ENCODE measurements around the gene IDUA.

IDUA gene

GRCh38 chr4:1030559-1030958 is 43.7 kb downstream of the IDUA start:
- no peak overlapping the region for H3K4me3 ChIP-seq (ENCODE audit: low read length)
- no peak overlapping the region for H3K27ac ChIP-seq (ENCODE audit: low read length)
- peaks cover 6% of the 10 kb centered on the region; the same call in 1 of the 2 replicates for H3K36me3 ChIP-seq (ENCODE audit: insufficient read depth, low read depth, low read length)
- no peaks in the 10 kb centered on the region for H3K27me3 ChIP-seq (ENCODE audit: insufficient read depth, low read length)
- no peaks in the 10 kb centered on the region for H3K9me3 ChIP-seq (ENCODE audit: insufficient read depth, low read depth, low read length)
- no peak overlapping the region for H3K9ac ChIP-seq (ENCODE audit: low read depth, low read length)
- no peaks in the 10 kb centered on the region for H3K4me1 ChIP-seq (ENCODE audit: insufficient read depth, low read length)

GRCh38 chr4:1031346-1031745 is 44.5 kb downstream of the IDUA start:
- H3K9me3 ChIP-seq (ENCODE audit: insufficient read depth, low read depth, low read length), result no peaks in the 10 kb centered on the region
- H3K4me1 ChIP-seq (ENCODE audit: insufficient read depth, low read length), result no peaks in the 10 kb centered on the region
- no peaks in the 10 kb centered on the region for H3K36me3 ChIP-seq (ENCODE audit: insufficient read depth, low read depth, low read length)

GRCh38 chr4:1031956-1032795 is 45.3 kb downstream of the IDUA start:
- Histone ChIP-seq H3K4me1 (ENCODE audit: insufficient read depth, low read length) (no peaks in the 10 kb centered on the region), H3K9ac (ENCODE audit: low read depth, low read length) (no peak overlapping the region), H3K9me3 (ENCODE audit: insufficient read depth, low read depth, low read length) (no peaks in the 10 kb centered on the region), H3K4me3 (ENCODE audit: low read length) (no peak overlapping the region), H3K36me3 (ENCODE audit: insufficient read depth, low read depth, low read length) (no peaks in the 10 kb centered on the region), H3K27ac (ENCODE audit: low read length) (no peak overlapping the region), H3K27me3 (ENCODE audit: insufficient read depth, low read length) (no peaks in the 10 kb centered on the region)

More at GRCh38 chr4:1031346-1031745, 44.5 kb downstream of the IDUA start:
- H3K27ac ChIP-seq (ENCODE audit: low read length), result no peak overlapping the region
- no peak overlapping the region for H3K9ac ChIP-seq (ENCODE audit: low read depth, low read length)
- H3K27me3 ChIP-seq (ENCODE audit: insufficient read depth, low read length), result no peaks in the 10 kb centered on the region
- no peak overlapping the region for H3K4me3 ChIP-seq (ENCODE audit: low read length)

GRCh38 chr4:1032861-1033260 is 46.0 kb downstream of the IDUA start:
- Histone ChIP-seq H3K9ac (ENCODE audit: low read depth, low read length) (no peak overlapping the region), H3K9me3 (ENCODE audit: insufficient read depth, low read depth, low read length) (no peaks in the 10 kb centered on the region), H3K36me3 (ENCODE audit: insufficient read depth, low read depth, low read length) (no peaks in the 10 kb centered on the region), H3K4me1 (ENCODE audit: insufficient read depth, low read length) (no peaks in the 10 kb centered on the region), H3K27ac (ENCODE audit: low read length) (no peak overlapping the region), H3K27me3 (ENCODE audit: insufficient read depth, low read length) (no peaks in the 10 kb centered on the region), H3K4me3 (ENCODE audit: low read length) (no peak overlapping the region)

GRCh38 chr4:1033840-1034551 is 47.2 kb downstream of the IDUA start:
- Histone ChIP-seq H3K27me3 (ENCODE audit: insufficient read depth, low read length) (no peaks in the 10 kb centered on the region), H3K9me3 (ENCODE audit: insufficient read depth, low read depth, low read length) (no peaks in the 10 kb centered on the region), H3K36me3 (ENCODE audit: insufficient read depth, low read depth, low read length) (no peaks in the 10 kb centered on the region), H3K4me1 (ENCODE audit: insufficient read depth, low read length) (no peaks in the 10 kb centered on the region), H3K9ac (ENCODE audit: low read depth, low read length) (no peak overlapping the region), H3K4me3 (ENCODE audit: low read length) (no peak overlapping the region), H3K27ac (ENCODE audit: low read length) (no peak overlapping the region)

GRCh38 chr4:1035510-1035909 is 48.7 kb downstream of the IDUA start:
- H3K27me3 ChIP-seq (ENCODE audit: insufficient read depth, low read length), result no peaks in the 10 kb centered on the region
- H3K4me3 ChIP-seq (ENCODE audit: low read length), result no peak overlapping the region
- no peak overlapping the region for H3K9ac ChIP-seq (ENCODE audit: low read depth, low read length)
- H3K9me3 ChIP-seq (ENCODE audit: insufficient read depth, low read depth, low read length), result no peaks in the 10 kb centered on the region
- no peak overlapping the region for H3K27ac ChIP-seq (ENCODE audit: low read length)
- no peaks in the 10 kb centered on the region for H3K4me1 ChIP-seq (ENCODE audit: insufficient read depth, low read length)
- no peaks in the 10 kb centered on the region for H3K36me3 ChIP-seq (ENCODE audit: insufficient read depth, low read depth, low read length)

- no peak overlapping the region for H3K9ac ChIP-seq (ENCODE audit: low read depth, low read length)
- no peaks in the 10 kb centered on the region for H3K9me3 ChIP-seq (ENCODE audit: insufficient read depth, low read depth, low read length)
- no peaks in the 10 kb centered on the region for H3K4me1 ChIP-seq (ENCODE audit: insufficient read depth, low read length)
- no peaks in the 10 kb centered on the region for H3K36me3 ChIP-seq (ENCODE audit: insufficient read depth, low read depth, low read length)
- H3K27ac ChIP-seq (ENCODE audit: low read length), result no peak overlapping the region
- no peak overlapping the region for H3K4me3 ChIP-seq (ENCODE audit: low read length)
- H3K27me3 ChIP-seq (ENCODE audit: insufficient read depth, low read length), result no peaks in the 10 kb centered on the region
Observed at GRCh38 chr4:1036095-1036494, 49.3 kb downstream of the IDUA start.

- H3K4me3 ChIP-seq (ENCODE audit: low read length), result no peak overlapping the region
- no peaks in the 10 kb centered on the region for H3K9me3 ChIP-seq (ENCODE audit: insufficient read depth, low read depth, low read length)
- peaks cover 3% of the 10 kb centered on the region; the same call in 1 of the 2 replicates for H3K4me1 ChIP-seq (ENCODE audit: insufficient read depth, low read length)
- no peaks in the 10 kb centered on the region for H3K36me3 ChIP-seq (ENCODE audit: insufficient read depth, low read depth, low read length)
- no peaks in the 10 kb centered on the region for H3K27me3 ChIP-seq (ENCODE audit: insufficient read depth, low read length)
- no peak overlapping the region for H3K9ac ChIP-seq (ENCODE audit: low read depth, low read length)
- no peak overlapping the region for H3K27ac ChIP-seq (ENCODE audit: low read length)
Observed at GRCh38 chr4:1036976-1037810, 50.3 kb downstream of the IDUA start.

GRCh38 chr4:1038948-1039492 is 52.2 kb downstream of the IDUA start:
- Histone ChIP-seq H3K9me3 (ENCODE audit: insufficient read depth, low read depth, low read length) (no peaks in the 10 kb centered on the region), H3K36me3 (ENCODE audit: insufficient read depth, low read depth, low read length) (no peaks in the 10 kb centered on the region), H3K27ac (ENCODE audit: low read length) (no peak overlapping the region), H3K27me3 (ENCODE audit: insufficient read depth, low read length) (peaks cover 10% of the 10 kb centered on the region), H3K4me3 (ENCODE audit: low read length) (no peak overlapping the region), H3K9ac (ENCODE audit: low read depth, low read length) (no peak overlapping the region), H3K4me1 (ENCODE audit: insufficient read depth, low read length) (peaks cover 4% of the 10 kb centered on the region)

- no peak overlapping the region for H3K9ac ChIP-seq (ENCODE audit: low read depth, low read length)
- no peak overlapping the region for H3K27ac ChIP-seq (ENCODE audit: low read length)
- H3K4me1 ChIP-seq (ENCODE audit: insufficient read depth, low read length), result peaks cover 7% of the 10 kb centered on the region
Observed at GRCh38 chr4:1039493-1040343, 52.9 kb downstream of the IDUA start.

More at GRCh38 chr4:1039493-1040343, 52.9 kb downstream of the IDUA start:
- Histone ChIP-seq H3K27me3 (ENCODE audit: insufficient read depth, low read length) (peaks cover 17% of the 10 kb centered on the region), H3K9me3 (ENCODE audit: insufficient read depth, low read depth, low read length) (no peaks in the 10 kb centered on the region), H3K4me3 (ENCODE audit: low read length) (no peak overlapping the region), H3K36me3 (ENCODE audit: insufficient read depth, low read depth, low read length) (no peaks in the 10 kb centered on the region)

Measured in iPS-20b (cell line).